Fibroblast of mammary gland (primary cell): Measurements from ENCODE around the gene CORO1C.
"Not testable (repeated sequence)": the region's sequence is repeated elsewhere in the genome, so short reads cannot be mapped to it uniquely, and the experiment has no call there.

Experiments
- DNase-seq: peaks from one replicate; pipeline ENCODE4 v3.0.0-alpha.2; 2010; ENCODE audit warnings: low read depth
- H3K4me3 ChIP-seq: 2 replicates; pipeline ENCODE4 v1.5.1; 2011; ENCODE audit warnings: low read depth, mild to moderate bottlenecking, low read length, moderate library complexity; ENCODE audit not compliant: control insufficient read depth
- TF ChIP-seq, protein P1 (sequence below): conservative IDR thresholded peaks from 2 replicates; pipeline ENCODE4 v1.5.1; 2011; ENCODE audit warnings: low read depth, low read length, inconsistent platforms; ENCODE audit not compliant: control insufficient read depth, insufficient read depth

Gene CORO1C

GRCh38 chr12:108622921-108623514, 108.3 kb downstream of the CORO1C start:
- DNase-seq: no peak
- TF ChIP-seq, protein P1, sequence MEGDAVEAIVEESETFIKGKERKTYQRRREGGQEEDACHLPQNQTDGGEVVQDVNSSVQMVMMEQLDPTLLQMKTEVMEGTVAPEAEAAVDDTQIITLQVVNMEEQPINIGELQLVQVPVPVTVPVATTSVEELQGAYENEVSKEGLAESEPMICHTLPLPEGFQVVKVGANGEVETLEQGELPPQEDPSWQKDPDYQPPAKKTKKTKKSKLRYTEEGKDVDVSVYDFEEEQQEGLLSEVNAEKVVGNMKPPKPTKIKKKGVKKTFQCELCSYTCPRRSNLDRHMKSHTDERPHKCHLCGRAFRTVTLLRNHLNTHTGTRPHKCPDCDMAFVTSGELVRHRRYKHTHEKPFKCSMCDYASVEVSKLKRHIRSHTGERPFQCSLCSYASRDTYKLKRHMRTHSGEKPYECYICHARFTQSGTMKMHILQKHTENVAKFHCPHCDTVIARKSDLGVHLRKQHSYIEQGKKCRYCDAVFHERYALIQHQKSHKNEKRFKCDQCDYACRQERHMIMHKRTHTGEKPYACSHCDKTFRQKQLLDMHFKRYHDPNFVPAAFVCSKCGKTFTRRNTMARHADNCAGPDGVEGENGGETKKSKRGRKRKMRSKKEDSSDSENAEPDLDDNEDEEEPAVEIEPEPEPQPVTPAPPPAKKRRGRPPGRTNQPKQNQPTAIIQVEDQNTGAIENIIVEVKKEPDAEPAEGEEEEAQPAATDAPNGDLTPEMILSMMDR: no peak
- H3K4me3 ChIP-seq: no peak overlapping the region

- TF ChIP-seq, protein P1: no peak
- no peak for DNase-seq
- H3K4me3 ChIP-seq: no peak overlapping the region
Observed at GRCh38 chr12:108622421-108622820, 108.9 kb downstream of the CORO1C start.

- no peak overlapping the region for H3K4me3 ChIP-seq
- TF ChIP-seq, protein P1: no peak
- no peak for DNase-seq
Observed at GRCh38 chr12:108621161-108621560, 110.2 kb downstream of the CORO1C start.

DNA sequence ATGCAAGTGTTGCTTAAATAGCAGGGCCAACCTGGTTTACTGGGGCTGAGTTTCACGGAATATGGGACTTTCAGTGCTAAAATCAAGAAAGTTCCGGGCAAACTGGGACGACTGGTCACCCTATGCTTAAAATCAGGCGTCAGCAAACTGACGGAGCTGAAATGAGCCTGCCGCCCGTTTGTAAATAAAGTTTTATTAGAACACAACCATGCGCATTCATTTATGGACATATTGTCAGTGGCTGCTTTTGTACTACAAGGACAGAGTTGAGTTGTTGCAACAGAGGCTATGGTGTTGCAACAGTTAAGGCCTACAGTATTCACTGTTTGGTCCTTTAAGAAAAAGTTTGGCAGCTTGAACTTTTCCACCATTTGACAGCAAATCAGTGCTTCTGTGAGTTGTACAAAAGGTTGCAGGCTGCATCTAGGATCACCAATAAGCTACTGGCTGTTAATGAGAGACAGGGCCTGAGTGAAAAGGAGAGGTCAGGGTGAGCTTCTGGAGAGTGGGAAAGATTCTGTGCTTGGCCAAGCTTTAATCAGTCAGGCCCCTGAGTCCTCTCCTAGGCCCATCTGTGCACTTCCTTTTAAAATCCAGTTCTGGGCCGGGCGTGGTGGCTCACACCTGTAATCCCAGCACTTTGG, 111.0 kb downstream of the CORO1C start:
- peak; percentile 90 for DNase-seq
- TF ChIP-seq, protein P1: no peak

GRCh38 chr12:108619369-108620160, 111.8 kb downstream of the CORO1C start:
- TF ChIP-seq, protein P1: no peak
- no peak overlapping the region for H3K4me3 ChIP-seq
- DNase-seq: no peak

More for the DNA sequence above, 111.0 kb downstream of the CORO1C start:
- no peak overlapping the region for H3K4me3 ChIP-seq

DNA sequence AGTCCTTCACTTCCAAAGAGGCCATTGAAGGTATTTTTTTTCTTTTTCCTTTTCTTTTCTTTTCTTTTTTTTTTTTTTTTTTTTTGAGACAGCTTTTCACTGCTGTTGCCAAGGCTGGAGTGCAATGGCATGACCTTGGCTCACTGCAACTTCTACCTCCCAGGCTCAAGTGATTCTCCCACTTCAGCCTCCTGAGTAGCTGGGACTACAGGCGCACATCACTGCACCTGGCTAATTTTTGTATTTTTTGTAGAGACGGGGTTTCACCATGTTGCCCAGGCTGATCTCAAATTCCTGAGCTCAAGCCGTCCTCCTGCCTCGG, 112.4 kb downstream of the CORO1C start:
- DNase-seq, H3K4me3 ChIP-seq: not testable (repeated sequence)
